ENCODE data around the gene CAMTA1.

The CAMTA1 gene

GRCh38 chr1:7107109-7107830 is 322.0 kb downstream of the CAMTA1 start:
- no peak for DNase-seq (ENCODE audit: low read depth in 2 of 2)

GRCh38 chr1:7108251-7108650 is 323.0 kb downstream of the CAMTA1 start:
- no peak for DNase-seq (ENCODE audit: low read depth in 2 of 2)

DNA sequence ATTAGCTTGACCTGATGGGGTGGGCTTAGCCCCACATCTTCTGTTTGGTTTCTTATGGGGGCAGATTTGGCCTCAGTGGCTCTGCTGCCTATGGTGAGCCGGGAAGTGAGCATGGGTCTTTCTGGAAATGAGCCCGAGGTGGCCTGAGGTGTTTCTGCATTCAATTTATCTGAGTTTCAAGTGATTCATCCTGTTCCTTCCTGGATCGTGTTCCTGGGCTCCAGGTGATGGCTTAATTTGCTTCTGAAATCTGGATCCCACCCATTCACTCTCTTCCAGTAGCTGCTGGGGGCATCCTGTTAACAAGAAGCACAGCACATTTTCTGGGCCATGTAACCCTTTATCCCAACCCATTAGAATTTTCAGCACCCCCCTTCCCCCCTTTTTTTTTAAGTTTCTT is 324.6 kb downstream of the CAMTA1 start:
- DNase-seq (ENCODE audit: low read depth in 2 of 2) = no peak

- DNase-seq (ENCODE audit: low read depth in 2 of 2) = no peak
Observed at GRCh38 chr1:7110321-7110720, 325.1 kb downstream of the CAMTA1 start.

DNA sequence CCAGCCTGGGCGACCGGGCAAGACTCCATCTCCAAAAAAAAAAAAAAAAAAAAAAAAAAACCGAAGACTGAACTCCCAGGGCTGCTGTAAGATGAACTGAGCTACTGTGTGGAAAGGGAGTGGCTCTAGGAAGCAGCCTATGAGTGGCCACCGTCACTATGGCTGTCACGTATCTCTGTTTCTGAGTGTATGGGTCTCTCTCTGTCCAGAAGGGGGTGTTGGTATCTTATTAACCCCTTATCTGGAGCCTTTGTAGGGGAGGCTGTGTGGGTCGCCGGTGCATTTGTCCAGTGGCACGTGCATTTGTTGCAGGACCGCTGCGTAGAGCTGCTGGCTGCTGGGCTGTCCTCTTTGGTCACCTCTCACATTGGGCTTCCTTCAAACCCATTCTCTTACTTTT is 326.6 kb downstream of the CAMTA1 start:
- DNase-seq (ENCODE audit: low read depth in 2 of 2) = no peak

GRCh38 chr1:7113136-7113535 is 327.9 kb downstream of the CAMTA1 start:
- DNase-seq (ENCODE audit: low read depth in 2 of 2) = no peak

GRCh38 chr1:7113822-7114221 is 328.6 kb downstream of the CAMTA1 start:
- no peak for DNase-seq (ENCODE audit: low read depth in 2 of 2)

GRCh38 chr1:7116001-7116400 is 330.7 kb downstream of the CAMTA1 start:
- DNase-seq (ENCODE audit: low read depth in 2 of 2) = no peak

DNA sequence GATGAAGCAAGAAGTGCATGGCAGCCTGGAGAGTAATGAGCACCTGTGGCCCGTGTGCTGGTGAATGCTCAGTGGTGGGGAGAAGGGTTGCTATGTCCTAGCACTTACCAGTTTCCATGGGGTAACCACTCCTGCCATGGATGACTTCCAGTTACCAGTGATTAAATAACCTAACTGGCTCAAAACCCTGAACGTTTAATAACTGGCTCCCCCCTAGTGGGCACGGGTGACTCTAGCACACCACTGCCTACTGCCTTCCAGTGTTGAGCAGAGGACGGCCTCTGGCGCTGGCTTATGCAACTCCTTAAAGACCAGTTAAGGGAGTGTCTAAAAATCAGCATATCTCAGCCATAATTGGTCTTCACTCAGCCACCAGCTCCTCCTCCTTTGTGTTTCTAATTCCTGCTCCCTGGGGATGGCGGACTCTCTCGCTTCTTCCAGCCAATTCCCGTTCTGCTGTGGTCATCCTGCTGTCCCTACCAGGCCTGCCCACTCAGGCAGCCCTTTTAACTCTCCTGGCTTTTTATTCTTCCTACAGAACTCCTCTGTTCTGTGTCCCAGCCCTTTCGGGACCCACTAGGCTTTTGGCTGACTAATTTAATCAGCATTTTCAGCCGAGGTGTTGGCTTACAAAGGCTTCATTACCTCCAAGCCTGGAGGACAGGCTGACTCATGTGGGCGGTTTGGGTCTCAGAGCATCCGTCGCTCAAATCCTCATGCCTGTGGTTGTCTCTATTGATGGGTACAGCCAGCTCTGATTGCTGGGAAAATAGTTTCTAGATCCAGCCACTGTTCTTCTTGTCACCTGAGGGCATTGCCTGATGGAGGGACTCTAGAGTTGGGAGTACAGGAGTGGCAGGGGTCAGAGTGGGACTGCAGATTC is 332.4 kb downstream of the CAMTA1 start:
- DNase-seq (ENCODE audit: low read depth in 2 of 2) = no peak

DNA sequence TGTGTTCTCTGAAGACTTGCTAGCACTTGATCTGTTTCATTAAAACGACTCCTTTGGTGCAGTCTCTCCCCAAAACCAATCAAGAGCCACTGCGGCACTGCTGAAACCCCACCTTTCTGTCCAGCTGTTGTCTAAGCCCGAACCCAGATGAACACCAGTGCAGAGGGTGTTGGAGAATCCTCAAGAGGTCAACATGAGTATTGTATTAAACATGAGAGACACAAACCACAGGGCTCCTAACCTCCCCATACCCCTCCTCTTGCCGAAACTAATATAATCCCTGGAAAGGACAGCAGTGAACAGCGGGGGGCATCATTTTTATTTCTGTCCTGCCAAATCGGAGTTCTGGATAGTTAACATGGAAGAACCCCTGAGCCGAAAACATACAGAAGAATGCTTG is 333.9 kb downstream of the CAMTA1 start:
- no peak for DNase-seq (ENCODE audit: low read depth in 2 of 2)

GRCh38 chr1:7120863-7121621 is 335.8 kb downstream of the CAMTA1 start:
- DNase-seq (ENCODE audit: low read depth in 2 of 2) = no peak

GRCh38 chr1:7121622-7121988 is 336.4 kb downstream of the CAMTA1 start:
- no peak for DNase-seq (ENCODE audit: low read depth in 2 of 2)

DNA sequence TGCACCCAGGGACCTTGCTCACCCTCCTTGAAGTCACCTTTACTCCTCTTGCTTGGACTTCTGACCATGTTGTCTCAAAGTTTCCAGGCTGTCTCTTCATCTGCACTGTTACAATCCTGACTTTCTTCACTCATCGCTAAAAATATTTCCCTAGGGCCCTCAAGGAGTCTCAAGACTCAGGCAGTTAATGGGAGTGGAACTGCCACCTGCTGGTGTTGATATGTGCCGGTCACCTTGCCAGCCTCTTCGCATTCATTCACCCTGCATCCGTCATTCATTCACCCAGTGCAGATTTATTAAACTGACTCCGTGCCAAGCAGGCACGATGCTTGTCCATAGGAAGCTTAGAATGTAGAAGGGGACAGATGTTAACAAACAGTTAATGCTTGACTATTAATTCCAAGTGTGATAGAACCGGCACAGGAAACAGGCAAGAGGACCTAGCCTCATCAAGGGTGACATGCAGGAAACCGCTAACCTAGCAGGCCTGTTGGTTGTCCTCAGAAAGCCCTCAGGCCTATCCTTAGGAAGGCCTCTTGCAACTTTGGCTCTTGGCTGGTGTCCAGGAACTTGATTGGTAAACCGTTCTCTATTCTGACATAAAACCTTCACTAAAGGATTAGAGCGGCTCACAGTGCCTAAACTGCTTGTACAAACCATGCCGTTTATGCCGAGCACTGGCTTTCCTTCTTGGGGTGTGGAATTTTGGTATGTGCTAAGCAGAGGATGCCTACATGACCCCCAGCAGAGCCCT is 342.2 kb downstream of the CAMTA1 start:
- DNase-seq (ENCODE audit: low read depth in 2 of 2) = no peak

- DNase-seq (ENCODE audit: low read depth in 2 of 2) = no peak
Observed at GRCh38 chr1:7128293-7128692, 343.0 kb downstream of the CAMTA1 start.

- DNase-seq (ENCODE audit: low read depth in 2 of 2) = no peak
Observed at GRCh38 chr1:7130127-7130526, 344.9 kb downstream of the CAMTA1 start.

GRCh38 chr1:7135493-7135892 is 350.2 kb downstream of the CAMTA1 start:
- no peak for DNase-seq (ENCODE audit: low read depth in 2 of 2)

DNA sequence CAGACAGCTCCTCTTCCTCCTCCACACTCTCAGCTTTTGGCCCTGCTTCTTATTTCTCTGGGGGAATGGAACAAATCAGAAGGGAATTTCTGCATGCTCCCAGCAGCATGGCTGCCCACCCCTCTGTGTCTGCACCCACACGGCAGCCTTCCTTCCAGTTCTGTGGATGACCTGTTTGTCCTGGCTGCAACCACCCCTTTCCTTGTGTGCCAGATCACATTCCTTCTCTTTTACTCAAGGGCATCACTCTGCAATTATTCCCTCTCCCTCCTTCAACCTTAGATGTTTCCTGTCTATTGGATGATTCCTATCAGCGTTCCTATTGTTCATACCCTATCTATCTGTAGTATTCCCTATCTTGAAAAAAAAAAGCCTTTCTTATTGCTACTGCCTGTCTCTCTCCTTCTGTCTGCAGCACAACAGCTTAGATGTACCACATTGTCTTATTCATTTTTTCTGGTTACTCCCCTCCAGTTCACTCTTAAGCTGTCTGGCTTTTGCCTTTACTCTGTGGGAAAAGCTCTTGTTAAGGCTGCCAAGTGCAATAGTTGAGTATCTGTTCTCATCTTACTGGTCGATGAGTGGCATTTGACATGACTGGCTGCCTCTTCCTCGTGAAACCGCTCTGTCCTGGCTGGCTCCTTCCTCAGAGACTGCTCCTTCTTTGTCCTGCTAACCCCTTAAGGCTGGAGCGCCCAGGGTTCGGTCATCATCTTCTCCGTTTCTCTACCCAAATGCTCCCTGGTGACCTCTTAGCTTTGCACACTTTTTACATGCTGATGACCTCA is 351.1 kb downstream of the CAMTA1 start:
- no peak for DNase-seq (ENCODE audit: low read depth in 2 of 2)

DNA sequence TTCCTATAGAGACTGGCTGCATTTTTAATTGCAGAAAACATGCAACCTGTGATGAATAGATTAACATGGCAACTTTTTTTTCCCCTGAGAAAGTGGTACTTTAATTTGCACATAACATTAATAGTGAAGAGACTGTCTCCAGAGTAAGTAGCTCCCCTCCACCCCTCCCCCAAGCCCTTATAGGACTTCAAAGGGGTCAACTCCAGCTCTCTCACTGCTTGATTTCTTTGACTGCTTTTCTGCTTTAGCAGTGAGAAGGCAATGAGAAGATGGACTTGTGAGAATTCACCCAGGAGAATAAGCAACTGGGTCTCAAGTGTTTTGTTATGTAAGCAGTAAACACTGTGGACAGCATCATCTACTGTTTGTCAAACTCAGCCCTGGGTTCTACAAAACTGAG is 355.0 kb downstream of the CAMTA1 start:
- no peak for DNase-seq (ENCODE audit: low read depth in 2 of 2)

GRCh38 chr1:7145947-7146346 is 360.7 kb downstream of the CAMTA1 start:
- DNase-seq (ENCODE audit: low read depth in 2 of 2) = no peak

DNA sequence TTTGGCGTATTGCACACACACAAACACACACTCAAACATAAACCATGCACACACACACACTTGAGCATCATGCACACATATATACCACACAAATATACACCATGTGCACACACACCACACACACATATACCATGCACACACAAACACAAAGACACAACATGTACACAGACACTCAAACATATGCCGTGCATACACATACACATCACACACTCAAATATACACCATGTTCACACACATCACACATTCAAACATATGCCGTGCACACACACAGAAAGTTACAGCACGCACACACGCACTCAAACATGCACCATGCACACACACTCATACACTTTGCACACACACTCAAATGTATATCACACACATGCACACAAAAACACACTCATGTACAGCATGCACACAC is 361.5 kb downstream of the CAMTA1 start:
- no peak for DNase-seq (ENCODE audit: low read depth in 2 of 2)
